HG02610 (cell line): Measurements from ENCODE around the gene RALGDS.

Experiments
- ATAC-seq: cut with Tn5 transposase; IDR thresholded peaks from one replicate; pipeline ENCODE4 v1.9.1; 2021; ENCODE audit warnings: mild to moderate bottlenecking, moderate library complexity; ENCODE audit not compliant: unreplicated experiment

Gene RALGDS

DNA sequence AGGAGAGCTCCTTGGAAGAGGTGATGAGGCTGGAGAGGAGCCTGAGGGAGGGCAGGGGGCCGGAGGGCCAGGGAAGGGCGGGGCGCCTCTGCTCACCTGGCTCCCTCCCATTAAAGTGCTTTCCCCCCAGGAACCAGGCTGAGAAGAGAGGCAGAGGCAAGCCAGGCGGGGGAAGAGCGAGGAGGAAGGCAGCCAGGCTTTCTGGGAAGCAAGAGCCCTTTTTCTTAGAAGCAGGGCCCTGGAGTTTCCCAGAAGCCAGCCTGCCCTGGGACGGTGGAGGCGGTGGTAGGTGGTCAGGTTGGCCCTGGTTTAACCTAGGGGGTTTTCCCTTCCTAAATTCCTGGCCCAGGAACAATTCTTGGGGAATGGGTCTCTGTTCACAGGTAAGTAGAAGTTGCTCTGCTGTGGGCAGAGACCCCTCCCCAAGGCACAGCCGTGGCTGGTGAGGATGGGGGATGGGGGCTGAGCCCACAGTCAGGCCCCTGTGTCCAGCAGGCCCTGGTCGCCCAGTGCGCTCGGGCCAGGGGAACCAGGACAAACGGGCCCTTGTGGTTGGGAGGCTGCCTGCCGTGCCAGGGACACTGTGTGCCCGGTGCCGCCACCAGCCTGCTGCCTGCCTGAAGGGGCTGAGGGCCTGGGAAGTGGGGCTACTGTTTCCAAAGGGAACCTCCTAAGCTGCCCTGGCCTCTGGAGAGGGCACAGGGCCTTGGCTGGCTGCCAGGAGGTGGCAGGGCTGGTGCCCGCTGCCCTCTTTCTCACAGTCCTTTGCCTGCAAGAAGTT is 16.6 kb upstream of the RALGDS start:
- ATAC-seq, result no peak

DNA sequence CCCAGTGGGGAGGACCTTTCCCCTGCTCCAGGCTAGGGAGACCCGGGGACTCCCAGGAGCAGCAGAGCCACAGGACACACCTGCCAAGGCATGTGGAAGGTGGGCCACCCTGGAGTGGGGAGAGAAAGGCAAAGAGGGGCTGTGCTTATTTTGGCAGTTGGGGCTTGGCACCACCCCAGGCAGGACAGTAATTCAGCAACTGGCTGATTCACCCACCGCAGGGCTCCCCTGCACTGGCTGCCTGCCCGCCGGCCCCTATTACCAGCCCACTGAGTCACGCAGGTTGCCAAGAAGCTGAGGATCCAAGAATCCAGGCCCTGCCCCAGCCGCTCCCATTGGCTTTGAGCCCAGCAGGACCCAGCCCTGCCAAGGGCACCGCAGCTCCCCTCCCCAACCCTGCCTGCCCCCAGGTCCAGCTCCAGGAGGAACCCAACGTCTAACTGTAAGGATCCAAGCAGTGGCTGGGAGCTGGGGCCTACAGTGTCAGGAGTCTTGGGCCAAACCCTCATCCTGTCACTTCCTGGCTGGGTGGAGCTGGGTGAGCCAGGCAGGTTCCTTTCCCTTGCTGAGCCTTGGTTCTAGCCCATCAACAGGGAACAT is 14.2 kb upstream of the RALGDS start:
- ATAC-seq, result no peak

DNA sequence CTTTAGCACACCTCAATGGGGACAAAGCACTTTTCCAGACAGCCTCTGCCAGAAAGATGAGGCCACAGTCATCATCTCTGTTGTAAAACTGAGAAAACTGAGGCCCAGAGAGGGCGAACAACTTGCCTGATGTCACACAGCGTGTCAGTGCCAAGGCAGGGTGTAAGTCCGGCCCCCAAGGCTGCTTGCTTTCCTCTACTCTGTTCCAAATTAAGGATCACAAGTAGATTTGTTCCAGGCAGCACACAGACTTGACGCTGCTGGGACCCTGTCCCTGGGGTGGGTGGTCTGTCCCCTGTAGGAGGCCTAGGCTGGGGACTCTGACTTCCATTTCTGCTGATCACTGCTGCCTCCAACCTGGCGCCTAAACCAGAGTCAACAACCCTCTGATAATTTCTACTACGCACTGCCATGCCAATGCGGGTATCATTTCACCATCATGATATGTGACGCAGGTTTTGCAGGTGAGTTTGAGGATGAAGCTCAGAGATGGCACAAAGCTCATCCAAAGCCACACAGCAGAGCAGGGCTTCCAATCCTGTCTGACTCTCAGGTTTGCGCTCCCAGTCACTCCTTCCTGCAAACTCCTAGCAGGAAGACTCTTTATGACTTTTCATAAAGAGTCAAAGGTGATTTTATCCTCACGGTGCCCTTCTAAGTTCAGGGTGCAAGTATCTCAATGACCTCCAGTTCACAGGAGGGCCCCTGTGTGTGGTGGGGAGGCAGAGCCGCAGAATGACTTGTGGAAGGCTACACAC is 13.5 kb upstream of the RALGDS start:
- ATAC-seq, result no peak

DNA sequence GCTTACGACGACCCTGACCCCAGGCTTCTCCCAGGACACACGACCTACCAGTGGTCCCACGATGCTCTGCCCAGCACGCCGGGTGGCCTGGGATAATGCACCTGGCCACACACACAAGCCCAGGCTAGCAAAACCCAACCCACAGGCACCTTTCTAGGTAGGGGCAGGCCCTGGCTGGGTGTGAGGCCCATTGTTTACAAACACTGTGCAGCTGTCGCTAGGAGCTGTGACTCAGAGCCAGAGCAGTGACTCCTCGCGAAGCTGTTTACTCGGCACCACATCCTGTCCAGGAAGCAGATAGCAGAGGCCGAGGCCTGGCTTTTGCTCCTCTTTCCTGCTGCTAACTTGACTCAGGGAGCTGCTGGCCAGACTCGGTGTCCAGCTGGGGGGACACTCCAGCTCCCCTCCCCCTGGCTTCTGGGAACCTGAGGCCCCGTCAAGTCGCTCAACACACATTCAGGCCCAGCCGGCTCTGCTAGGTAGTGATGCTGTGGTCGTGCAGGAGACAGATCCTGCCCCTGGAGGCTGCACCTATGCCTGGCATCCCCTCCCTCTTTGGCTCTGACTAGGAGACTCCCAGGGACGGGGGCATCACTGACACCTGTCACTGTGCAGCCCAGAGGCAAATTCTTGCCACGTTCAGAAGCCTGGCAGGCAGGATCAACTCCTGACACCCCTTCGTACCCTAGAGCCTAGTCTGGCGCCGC is 12.8 kb upstream of the RALGDS start:
- peak; percentile 92 for ATAC-seq

DNA sequence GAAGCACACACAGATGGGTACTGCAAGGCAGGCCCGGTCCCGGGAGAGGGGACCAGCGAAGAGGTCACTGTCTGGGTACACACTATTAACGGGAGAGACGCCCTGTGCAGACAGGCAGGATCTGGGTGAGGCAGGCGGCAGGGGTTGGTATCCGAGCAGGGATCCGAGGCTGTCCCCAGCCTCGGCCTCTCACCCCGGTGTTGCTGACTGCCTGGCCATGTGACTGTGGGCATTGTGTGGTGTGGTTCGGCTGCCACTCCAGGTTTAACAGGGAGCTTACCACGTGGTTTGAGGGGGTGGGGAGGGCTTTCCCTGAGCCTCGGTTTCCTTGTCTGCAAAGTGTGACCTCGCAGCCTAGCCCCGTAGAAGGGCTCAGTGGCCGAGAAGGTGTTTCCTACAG is 11.1 kb upstream of the RALGDS start:
- ATAC-seq, result no peak

DNA sequence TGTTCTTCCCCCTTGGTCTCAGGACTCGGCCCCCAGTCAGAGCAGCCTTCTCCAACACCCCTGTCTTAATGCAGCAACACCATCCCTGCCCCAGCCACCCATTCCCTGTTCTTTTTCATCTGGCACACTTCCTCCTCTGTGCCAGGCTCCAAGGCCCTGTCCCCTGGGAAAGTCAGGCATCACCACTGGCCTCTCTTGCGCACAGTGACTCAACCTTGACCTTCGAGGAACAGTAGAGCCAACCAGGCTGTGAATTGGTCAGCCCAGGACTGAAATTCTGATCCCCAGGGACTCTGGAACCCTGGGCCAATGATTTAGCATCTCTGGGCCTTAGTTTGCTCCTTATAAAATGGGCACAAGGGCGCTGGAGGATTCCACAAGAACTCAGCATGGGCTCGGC is 10.5 kb upstream of the RALGDS start:
- ATAC-seq, result no peak

DNA sequence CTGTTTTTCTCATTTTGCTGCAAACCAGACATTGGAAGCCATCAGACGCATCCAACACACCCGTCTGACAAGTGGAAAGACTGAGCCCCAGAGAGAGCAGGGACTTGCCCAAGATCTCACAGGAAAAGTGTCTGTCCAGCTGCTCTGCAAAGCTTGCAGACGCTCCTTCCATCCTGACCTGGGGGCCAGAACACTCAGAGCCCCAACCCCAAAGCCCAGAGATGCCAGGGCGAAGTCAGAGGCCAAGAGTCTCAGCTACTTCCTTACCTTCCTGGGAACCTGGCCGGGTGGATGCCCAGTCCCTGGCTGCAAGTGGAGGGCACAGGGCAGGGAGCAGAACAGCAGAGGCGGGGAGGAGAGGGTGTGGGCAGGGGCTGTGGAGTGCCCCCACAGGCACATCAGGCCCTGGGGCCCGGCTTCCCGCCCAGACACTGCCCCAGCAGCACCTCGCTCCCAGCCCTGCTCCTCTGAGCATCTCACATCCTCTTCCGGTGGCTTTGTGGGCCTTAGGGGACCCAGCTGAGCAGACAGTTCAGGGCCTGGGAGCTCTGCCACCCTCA is 9.7 kb upstream of the RALGDS start:
- ATAC-seq, result no peak

DNA sequence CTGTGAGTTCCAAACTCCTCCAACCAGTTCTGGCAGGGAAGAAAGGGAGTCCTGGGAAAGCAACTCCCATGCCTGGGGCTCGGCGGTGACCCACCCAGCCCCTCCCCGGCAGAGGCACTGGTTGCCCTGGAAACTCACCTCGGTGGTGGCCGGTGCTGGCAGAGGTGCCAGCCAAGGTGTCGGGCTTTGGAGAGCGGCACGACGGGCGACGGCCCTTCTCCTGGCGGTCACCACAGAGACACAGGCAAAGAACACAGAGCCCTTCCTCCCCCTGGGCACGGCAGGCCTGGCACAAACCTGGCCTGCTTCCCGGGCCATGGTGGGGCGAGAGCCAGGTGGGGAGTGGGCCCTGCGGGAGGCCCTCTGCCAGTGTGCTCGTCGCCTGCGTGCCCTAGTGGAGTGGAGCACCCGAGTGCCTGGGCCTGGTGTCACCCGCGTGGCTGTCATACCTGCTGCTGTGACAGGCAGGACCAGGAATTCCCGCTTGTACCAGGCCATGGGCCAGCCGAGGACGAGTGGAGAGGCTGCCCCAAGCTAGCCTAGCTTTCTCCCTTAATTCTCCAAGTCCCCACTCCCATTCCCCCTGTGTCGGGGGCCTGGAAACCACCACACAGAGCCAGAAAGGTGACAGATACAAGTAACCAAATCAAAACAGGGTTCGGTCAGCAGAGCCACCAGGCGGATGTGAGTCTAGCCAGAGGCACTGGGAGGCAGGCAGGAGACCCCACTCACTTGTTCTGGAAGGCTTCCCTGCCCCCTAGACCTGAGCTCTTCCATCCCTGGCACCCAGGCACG is 8.2 kb upstream of the RALGDS start:
- no peak for ATAC-seq

DNA sequence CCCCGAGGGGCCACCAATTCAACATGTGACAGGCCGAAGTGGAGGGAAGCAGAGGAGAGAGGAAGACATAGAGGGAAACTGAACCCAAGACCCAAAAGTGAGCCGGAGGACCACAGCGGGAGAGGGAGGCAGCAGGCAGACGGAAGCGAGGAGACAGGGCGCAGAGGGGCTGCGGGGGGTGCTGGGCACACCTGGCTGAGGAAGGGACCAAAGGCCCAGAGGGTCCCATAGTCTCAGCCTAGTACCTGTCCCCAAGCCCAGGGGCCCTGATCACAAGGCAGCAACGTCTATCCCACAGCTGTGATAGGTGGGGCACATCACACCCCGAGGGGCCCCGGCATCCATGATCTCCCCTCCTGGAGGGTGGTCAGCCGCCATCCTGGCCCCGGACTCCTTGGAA is 7.1 kb upstream of the RALGDS start:
- no peak for ATAC-seq

DNA sequence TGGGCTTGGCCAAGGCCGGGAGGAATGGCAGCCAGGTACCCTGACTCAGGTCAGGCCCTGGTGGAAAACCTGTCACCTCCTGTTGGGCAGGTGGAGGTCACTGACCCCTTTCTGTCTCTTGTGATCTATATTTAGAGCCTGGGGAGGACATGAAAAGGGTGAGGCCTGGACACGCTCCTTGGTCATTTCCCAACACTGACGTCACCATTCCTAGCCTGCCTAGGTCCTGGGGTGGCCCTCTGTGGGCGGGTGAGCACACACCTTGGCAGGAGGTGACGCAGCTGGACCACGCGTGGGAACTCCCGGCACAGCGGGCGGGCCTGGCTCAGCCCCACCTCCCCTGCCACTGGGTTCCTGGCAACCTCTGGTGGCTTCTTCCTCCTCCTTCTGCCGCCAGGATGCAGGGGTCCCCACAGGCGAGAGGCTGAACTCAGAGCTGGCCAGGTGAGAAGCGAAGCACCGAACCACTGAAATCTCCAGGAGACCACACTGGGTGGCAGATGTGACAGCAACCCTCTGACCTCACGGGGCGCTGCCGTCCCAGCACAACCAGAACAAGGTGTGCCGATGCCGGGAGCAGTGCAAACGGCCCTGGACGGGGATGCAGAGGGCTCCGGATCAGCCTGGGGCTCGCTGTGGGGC is 6.4 kb upstream of the RALGDS start:
- no peak for ATAC-seq

DNA sequence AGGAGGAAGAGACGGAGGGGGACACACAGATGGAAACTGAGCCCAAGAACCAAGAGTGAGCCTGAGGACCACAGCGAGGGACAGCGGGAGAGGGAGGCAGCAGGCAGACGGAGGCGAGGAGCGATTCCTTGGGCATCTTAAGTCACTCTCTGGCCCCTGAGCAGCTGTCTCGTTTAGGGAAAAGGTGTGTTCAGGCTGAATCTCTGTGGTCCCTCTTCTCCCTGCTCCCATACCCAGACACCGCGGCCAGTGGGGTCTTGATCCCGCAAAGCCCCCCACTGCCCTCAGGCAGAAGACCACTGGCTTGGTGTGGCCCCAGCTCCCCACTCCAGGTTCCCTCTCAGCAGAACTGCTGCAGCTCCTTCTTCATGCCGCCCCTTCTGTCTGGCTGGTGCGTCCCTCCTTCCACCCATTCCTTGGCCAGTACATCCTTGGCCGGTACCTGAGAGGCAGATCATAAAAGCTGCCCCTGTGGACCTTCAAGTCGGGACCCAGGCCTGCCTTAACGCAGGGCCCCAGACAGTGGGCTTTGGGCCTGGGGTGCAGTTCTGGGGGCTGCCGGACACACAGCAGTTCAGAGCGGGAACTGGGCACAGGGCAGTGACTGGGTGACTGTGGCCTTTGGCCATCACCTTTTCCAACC is 5.8 kb upstream of the RALGDS start:
- ATAC-seq, result no peak

DNA sequence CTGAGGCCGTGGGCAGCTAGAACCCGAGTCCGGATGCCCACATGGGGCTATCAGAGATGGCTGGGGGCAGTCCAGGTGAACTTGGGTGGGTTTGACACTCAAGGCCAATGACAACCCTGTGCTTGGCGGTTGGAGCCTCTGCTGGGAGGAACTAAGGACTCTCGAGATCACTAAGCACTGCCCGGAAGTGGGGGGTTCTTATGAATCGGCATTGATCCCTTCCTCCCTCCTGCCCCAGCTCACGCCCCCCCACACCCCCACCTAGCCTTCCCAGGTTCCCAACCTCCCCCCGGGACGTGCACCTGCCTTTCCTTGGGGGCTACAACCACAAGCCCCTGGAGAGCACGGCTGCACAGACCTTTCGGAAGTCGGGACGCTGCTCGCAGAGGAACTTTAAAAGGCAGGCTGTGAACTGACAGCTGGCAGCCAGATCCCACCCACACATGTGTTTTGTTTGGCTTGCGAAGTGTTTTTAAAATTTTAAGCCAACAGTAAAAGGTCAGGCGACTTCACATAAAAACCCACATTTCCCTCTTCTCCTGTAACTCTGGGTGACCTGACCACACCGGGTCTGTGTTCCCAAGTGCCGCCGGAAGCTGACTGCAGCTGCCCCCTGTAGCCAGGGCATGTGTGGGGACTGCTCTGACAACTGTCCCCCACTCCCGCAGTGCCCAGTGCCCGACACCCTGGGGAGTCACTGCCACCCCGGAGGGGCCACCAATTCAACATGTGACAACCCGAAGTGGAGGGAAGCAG is 5.1 kb upstream of the RALGDS start:
- no peak for ATAC-seq

DNA sequence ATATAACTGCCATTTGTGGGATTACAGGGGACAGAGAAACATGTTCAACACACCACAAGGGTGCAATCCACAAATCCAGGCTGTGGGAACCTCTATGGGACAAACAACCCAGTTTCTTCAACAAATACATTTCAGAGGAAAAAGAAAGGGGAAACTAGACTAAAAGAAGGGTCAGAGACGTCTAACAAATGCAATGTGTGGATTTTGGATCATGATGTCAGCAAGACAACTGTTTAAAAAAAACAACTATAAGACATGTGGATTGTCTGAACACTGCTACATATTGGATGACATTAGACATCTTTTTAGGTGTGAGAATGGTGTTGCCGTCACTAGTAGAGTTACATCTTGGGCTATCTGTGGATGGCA is 3.9 kb upstream of the RALGDS start:
- no peak for ATAC-seq

DNA sequence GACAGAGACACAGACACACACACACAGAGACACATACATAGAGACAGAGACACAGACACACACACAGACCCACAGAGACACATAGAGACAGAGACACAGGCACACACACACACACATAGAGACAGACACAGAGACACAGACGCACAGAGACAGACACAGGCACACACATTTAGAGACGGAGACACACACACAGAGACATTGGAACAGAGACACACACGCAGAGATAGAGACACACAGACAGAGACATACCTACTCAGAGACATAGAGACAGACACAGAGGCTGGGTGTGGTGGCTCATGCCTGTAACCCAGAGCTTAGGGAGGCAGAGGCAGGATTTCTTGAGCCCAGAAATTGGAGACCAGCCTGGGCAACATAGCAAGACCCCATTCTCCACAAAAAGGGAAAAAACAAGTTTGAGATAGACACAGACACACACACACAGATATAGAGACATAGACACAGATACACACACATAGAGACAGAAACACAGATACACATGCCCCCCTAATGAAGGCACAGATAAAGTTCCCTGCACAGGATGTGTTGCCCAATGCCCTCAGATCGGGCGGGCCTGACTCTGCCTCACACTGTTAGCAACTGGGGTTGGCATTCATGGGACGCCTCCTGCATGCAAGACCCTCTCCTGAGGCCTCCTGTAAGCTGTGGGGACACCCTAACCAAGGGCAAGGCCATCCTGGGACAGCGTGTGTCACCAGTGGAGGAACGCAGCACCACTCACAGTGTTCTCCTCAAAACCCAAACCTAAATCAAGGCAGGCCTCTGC is 3.3 kb upstream of the RALGDS start:
- no peak for ATAC-seq

DNA sequence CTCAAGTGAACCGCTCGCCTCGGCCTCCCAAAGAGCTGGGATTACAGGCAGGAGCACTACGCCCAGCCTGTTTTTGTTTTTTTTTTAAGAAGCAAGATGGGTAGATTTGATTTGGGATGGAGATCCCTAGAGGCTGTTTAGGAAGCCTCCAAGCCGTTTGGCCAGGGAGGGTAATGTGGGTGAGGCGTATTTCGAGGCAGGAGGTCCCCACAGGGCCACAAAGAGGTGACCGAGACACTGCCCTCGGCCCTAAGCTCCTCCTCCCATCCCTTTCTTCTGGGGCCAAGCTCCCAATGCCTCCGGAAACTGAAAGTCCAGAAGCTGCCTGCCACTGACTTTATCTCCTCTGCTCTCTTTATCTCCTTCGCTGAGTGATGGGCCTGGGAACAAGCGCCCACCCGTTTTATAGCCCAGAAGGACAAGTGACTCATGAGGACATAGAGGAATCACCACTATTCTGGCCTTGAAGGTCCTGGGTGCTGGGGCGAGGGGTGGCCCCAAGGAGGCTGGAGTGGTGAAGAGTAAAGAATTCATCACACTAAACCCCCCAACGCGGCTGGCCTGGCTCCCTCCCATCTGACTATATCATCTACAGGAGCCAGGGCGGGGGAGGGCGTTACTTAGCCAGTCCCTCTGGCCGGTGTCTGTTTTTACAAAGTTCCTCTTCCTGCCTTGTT is 2.0 kb upstream of the RALGDS start:
- no peak for ATAC-seq

DNA sequence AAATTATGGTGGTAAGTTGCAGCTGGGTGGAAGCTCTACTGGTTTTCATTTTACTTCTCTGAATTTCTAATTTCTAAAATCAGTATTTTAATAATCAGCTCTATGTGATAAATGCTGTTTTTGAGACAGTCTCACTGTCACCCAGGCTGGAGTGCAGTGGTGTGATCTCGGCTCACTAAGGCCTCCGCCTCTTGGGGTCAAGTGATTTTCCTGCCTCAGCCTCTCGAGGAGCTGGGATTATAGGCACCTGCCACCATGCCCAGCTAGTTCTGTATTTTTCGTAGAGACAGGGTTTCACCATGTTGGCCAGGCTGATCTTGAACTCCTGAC is 1.5 kb upstream of the RALGDS start:
- no peak for ATAC-seq

DNA sequence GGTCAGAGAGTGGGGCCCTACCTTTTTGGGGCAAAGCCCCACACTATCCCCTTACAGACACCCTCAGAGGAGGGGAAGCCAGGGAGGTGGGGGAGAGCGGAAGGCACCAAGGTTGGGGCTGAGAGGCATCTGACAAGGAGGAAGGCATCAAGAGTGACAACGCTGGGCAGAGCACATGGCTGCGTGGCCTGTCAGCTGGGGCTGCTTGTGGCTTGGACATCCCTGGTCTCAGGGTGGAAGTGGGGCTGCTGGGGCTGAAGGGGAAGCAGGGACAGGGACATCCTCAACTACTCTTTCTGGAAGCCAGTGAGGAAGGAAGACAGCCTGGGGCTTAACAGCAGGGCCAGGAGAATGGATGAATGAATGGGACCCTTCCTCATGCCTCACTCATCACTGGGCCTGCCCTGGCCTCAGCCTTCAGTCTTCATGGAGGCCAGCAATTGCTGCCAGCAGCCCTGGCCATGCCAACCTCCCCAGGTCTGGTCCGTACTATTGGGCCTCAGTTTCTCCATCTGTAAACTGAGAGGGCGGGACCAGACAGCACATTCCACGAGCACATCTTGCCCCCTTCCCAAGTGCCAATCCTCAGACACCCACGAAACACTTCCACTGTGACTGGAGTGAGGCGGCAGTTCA is 993 bp upstream of the RALGDS start:
- no peak for ATAC-seq
